ENCODE measurements around the gene HIC2.
"Not testable (repeated sequence)": the region's sequence is repeated elsewhere in the genome, so short reads cannot be mapped to it uniquely, and the experiment has no call there.

Gene HIC2

GRCh38 chr22:21440018-21440636, 23.0 kb downstream of the HIC2 start:
- H2BK120ac ChIP-seq (ENCODE audit: low read depth, low read length); H3K9ac ChIP-seq (ENCODE audit: low read length); H4K8ac ChIP-seq (ENCODE audit: low read length); H2BK5ac ChIP-seq (ENCODE audit: low read depth, low read length, poor library complexity, severe bottlenecking); H3K4me2 ChIP-seq (ENCODE audit: low read length, poor library complexity, severe bottlenecking); H2BK12ac ChIP-seq (ENCODE audit: low read length in 2 of 2); H2AFZ ChIP-seq (ENCODE audit: low read depth, low read length); H3K4ac ChIP-seq (ENCODE audit: low read depth in 1 of 2, low read length in 2 of 2); H2BK15ac ChIP-seq (ENCODE audit: low read depth, poor library complexity, severe bottlenecking); H3K18ac ChIP-seq (ENCODE audit: low read depth in 1 of 2, low read length in 2 of 2); H3K79me1 ChIP-seq (replicated peaks; ENCODE audit: low read length, poor library complexity, severe bottlenecking); H4K91ac ChIP-seq (ENCODE audit: low read length); DNase-seq; H3K14ac ChIP-seq (ENCODE audit: low read length in 2 of 2); H3K23ac ChIP-seq (ENCODE audit: low read length in 2 of 2); H3K27ac ChIP-seq (ENCODE audit: low read length, poor library complexity, severe bottlenecking); H3K4me3 ChIP-seq (ENCODE audit: insufficient read depth in 1 of 2, low read depth in 1 of 2, low read length in 2 of 2); H3K27me3 ChIP-seq (ENCODE audit: control insufficient read depth in 1 of 2, insufficient read depth in 1 of 2, low read length in 2 of 2); H3K9me3 ChIP-seq (ENCODE audit: control insufficient read depth, low read length); H2AK5ac ChIP-seq (ENCODE audit: low read length, severe bottlenecking): not testable (repeated sequence)
- H3K36me3 ChIP-seq (ENCODE audit: control insufficient read depth in 1 of 2, insufficient read depth in 2 of 2, low read depth in 1 of 2, low read length in 2 of 2): peaks cover 0 to 21% of the 10 kb centered on the region in 2 experiments
- H3K4me1 ChIP-seq (ENCODE audit: control insufficient read depth, insufficient read depth, low read depth, low read length): peaks cover 11% of the 10 kb centered on the region
- WGBS: no CpG with 5 or more reads among the region's 10 CpGs

- H2BK15ac ChIP-seq (ENCODE audit: low read depth, poor library complexity, severe bottlenecking); H2AFZ ChIP-seq (ENCODE audit: low read depth, low read length); H3K14ac ChIP-seq (ENCODE audit: low read length in 2 of 2); H3K9me3 ChIP-seq (ENCODE audit: control insufficient read depth, low read length); H4K91ac ChIP-seq (ENCODE audit: low read length); H2BK5ac ChIP-seq (ENCODE audit: low read depth, low read length, poor library complexity, severe bottlenecking); DNase-seq; H3K18ac ChIP-seq (ENCODE audit: low read depth in 1 of 2, low read length in 2 of 2); H3K23ac ChIP-seq (ENCODE audit: low read length in 2 of 2); H2AK5ac ChIP-seq (ENCODE audit: low read length, severe bottlenecking); H2BK12ac ChIP-seq (ENCODE audit: low read length in 2 of 2); H4K8ac ChIP-seq (ENCODE audit: low read length); H3K9ac ChIP-seq (ENCODE audit: low read length); H3K4me2 ChIP-seq (ENCODE audit: low read length, poor library complexity, severe bottlenecking); H3K27ac ChIP-seq (ENCODE audit: low read length, poor library complexity, severe bottlenecking); H2BK120ac ChIP-seq (ENCODE audit: low read depth, low read length); H3K27me3 ChIP-seq (ENCODE audit: control insufficient read depth in 1 of 2, insufficient read depth in 1 of 2, low read length in 2 of 2); H3K79me1 ChIP-seq (replicated peaks; ENCODE audit: low read length, poor library complexity, severe bottlenecking); H3K4me3 ChIP-seq (ENCODE audit: insufficient read depth in 1 of 2, low read depth in 1 of 2, low read length in 2 of 2); H3K4ac ChIP-seq (ENCODE audit: low read depth in 1 of 2, low read length in 2 of 2): not testable (repeated sequence)
- WGBS: no CpG with 5 or more reads among the region's 16 CpGs
- peaks cover 11% of the 10 kb centered on the region for H3K4me1 ChIP-seq (ENCODE audit: control insufficient read depth, insufficient read depth, low read depth, low read length)
- H3K36me3 ChIP-seq (ENCODE audit: control insufficient read depth in 1 of 2, insufficient read depth in 2 of 2, low read depth in 1 of 2, low read length in 2 of 2): peaks cover 0 to 27% of the 10 kb centered on the region in 2 experiments
Measured at GRCh38 chr22:21440676-21441075, 23.5 kb downstream of the HIC2 start.

GRCh38 chr22:21441170-21441569, 24.0 kb downstream of the HIC2 start:
- not testable (repeated sequence) for H2BK5ac ChIP-seq (ENCODE audit: low read depth, low read length, poor library complexity, severe bottlenecking); H2BK120ac ChIP-seq (ENCODE audit: low read depth, low read length); H2AFZ ChIP-seq (ENCODE audit: low read depth, low read length); H3K4ac ChIP-seq (ENCODE audit: low read depth in 1 of 2, low read length in 2 of 2); H3K4me3 ChIP-seq (ENCODE audit: insufficient read depth in 1 of 2, low read depth in 1 of 2, low read length in 2 of 2); H3K27ac ChIP-seq (ENCODE audit: low read length, poor library complexity, severe bottlenecking); H3K4me2 ChIP-seq (ENCODE audit: low read length, poor library complexity, severe bottlenecking); H3K9me3 ChIP-seq (ENCODE audit: control insufficient read depth, low read length); H4K91ac ChIP-seq (ENCODE audit: low read length); H3K9ac ChIP-seq (ENCODE audit: low read length); DNase-seq; H2AK5ac ChIP-seq (ENCODE audit: low read length, severe bottlenecking); H3K18ac ChIP-seq (ENCODE audit: low read depth in 1 of 2, low read length in 2 of 2); H2BK15ac ChIP-seq (ENCODE audit: low read depth, poor library complexity, severe bottlenecking); H4K8ac ChIP-seq (ENCODE audit: low read length); H2BK12ac ChIP-seq (ENCODE audit: low read length in 2 of 2); H3K27me3 ChIP-seq (ENCODE audit: control insufficient read depth in 1 of 2, insufficient read depth in 1 of 2, low read length in 2 of 2); H3K23ac ChIP-seq (ENCODE audit: low read length in 2 of 2); H3K14ac ChIP-seq (ENCODE audit: low read length in 2 of 2)
- Histone ChIP-seq H3K36me3 (ENCODE audit: control insufficient read depth in 1 of 2, insufficient read depth in 2 of 2, low read depth in 1 of 2, low read length in 2 of 2) (peaks cover 2 to 32% of the 10 kb centered on the region in 2 experiments), H3K4me1 (ENCODE audit: control insufficient read depth, insufficient read depth, low read depth, low read length) (peaks cover 11% of the 10 kb centered on the region), H3K79me1 (replicated peaks; ENCODE audit: low read length, poor library complexity, severe bottlenecking) (peaks cover 14% of the 10 kb centered on the region)
- WGBS: no CpG with 5 or more reads among the region's 6 CpGs

GRCh38 chr22:21442123-21442522, 25.0 kb downstream of the HIC2 start:
- H2AFZ ChIP-seq (ENCODE audit: low read depth, low read length); H3K9me3 ChIP-seq (ENCODE audit: control insufficient read depth, low read length); H3K4me3 ChIP-seq (ENCODE audit: insufficient read depth in 1 of 2, low read depth in 1 of 2, low read length in 2 of 2); H2BK12ac ChIP-seq (ENCODE audit: low read length in 2 of 2); H3K18ac ChIP-seq (ENCODE audit: low read depth in 1 of 2, low read length in 2 of 2); H2BK5ac ChIP-seq (ENCODE audit: low read depth, low read length, poor library complexity, severe bottlenecking); H3K9ac ChIP-seq (ENCODE audit: low read length); H3K4me2 ChIP-seq (ENCODE audit: low read length, poor library complexity, severe bottlenecking); H3K23ac ChIP-seq (ENCODE audit: low read length in 2 of 2); H3K4ac ChIP-seq (ENCODE audit: low read depth in 1 of 2, low read length in 2 of 2); H2AK5ac ChIP-seq (ENCODE audit: low read length, severe bottlenecking); H2BK15ac ChIP-seq (ENCODE audit: low read depth, poor library complexity, severe bottlenecking); H2BK120ac ChIP-seq (ENCODE audit: low read depth, low read length); H4K91ac ChIP-seq (ENCODE audit: low read length); H3K27me3 ChIP-seq (ENCODE audit: control insufficient read depth in 1 of 2, insufficient read depth in 1 of 2, low read length in 2 of 2); DNase-seq; H3K27ac ChIP-seq (ENCODE audit: low read length, poor library complexity, severe bottlenecking); H4K8ac ChIP-seq (ENCODE audit: low read length); H3K14ac ChIP-seq (ENCODE audit: low read length in 2 of 2): not testable (repeated sequence)
- Histone ChIP-seq H3K36me3 (ENCODE audit: control insufficient read depth in 1 of 2, insufficient read depth in 2 of 2, low read depth in 1 of 2, low read length in 2 of 2) (peaks cover 12 to 41% of the 10 kb centered on the region in 2 experiments), H3K79me1 (replicated peaks; ENCODE audit: low read length, poor library complexity, severe bottlenecking) (peaks cover 24% of the 10 kb centered on the region), H3K4me1 (ENCODE audit: control insufficient read depth, insufficient read depth, low read depth, low read length) (peaks cover 13% of the 10 kb centered on the region)
- no CpG with 5 or more reads among the region's 9 CpGs for WGBS

All from mesenchymal stem cell (in vitro differentiated cells and primary cell).